CD14-positive monocyte (primary cell): ENCODE results near the gene DOCK6. TPM values are rescaled to one million over a fixed set of nuclear protein-coding genes. Genes with fewer than 3 reads are reported as not detected.

Source experiments
- DNase-seq, 3 donors: peaks; one replicate each; pipeline ENCODE4 v3.0.0-alpha.2; 2011 to 2022
- H2AFZ ChIP-seq: 2 replicates; pipeline ENCODE4 v1.6.0; 2012; ENCODE audit warnings: mild to moderate bottlenecking, low read depth, low read length, inconsistent platforms; ENCODE audit not compliant: insufficient read depth, poor library complexity, severe bottlenecking
- H3K27ac ChIP-seq, 2 donors: 1 replicate in 1 of 2; 2 replicates in 1 of 2; pipeline ENCODE4 v1.5.1; 2012 to 2013; ENCODE audit warnings: low read length in 2 of 2, control low read depth in 1 of 2, inconsistent platforms in 1 of 2, low read depth in 1 of 2, mild to moderate bottlenecking in 1 of 2
- H3K27me3 ChIP-seq, 2 donors: one replicate each; pipeline versions ENCODE4 v1.6.0 to v1.6.1; 2011 to 2013; ENCODE audit warnings: low read length in 2 of 2; ENCODE audit not compliant: control insufficient read depth in 2 of 2, insufficient read depth in 2 of 2
- H3K36me3 ChIP-seq, 2 donors: replicated peaks in 1 of 2; 1 replicate in 1 of 2; 2 replicates in 1 of 2; pipeline versions ENCODE4 v1.5.1 to v1.6.1; 2012 to 2013; ENCODE audit warnings: low read length in 2 of 2, control low read depth in 1 of 2, inconsistent platforms in 1 of 2, mild to moderate bottlenecking in 1 of 2; ENCODE audit not compliant: insufficient read depth in 2 of 2, control insufficient read depth in 1 of 2
- H3K4me1 ChIP-seq, 2 donors: 1 replicate in 1 of 2; 2 replicates in 1 of 2; pipeline versions ENCODE4 v1.5.1 to v1.6.1; 2012 to 2013; ENCODE audit warnings: low read length in 2 of 2, control low read depth in 1 of 2, inconsistent platforms in 1 of 2, mild to moderate bottlenecking in 1 of 2, moderate library complexity in 1 of 2; ENCODE audit not compliant: insufficient read depth in 2 of 2, control insufficient read depth in 1 of 2
- H3K4me2 ChIP-seq: replicated peaks from 2 replicates; pipeline ENCODE3; 2012; ENCODE audit warnings: low read length, moderate library complexity, mild to moderate bottlenecking; ENCODE audit not compliant: poor library complexity, severe bottlenecking; ENCODE audit errors: extremely low read depth
- H3K4me3 ChIP-seq, 3 experiments: fragments of 200-600 bp in 1 of 3; sonication (generic) in 1 of 3; replicated peaks in 1 of 3; 1 replicate in 2 of 3; 2 replicates in 1 of 3; pipeline ENCODE4 v1.5.1; 2011 to 2013; ENCODE audit warnings: low read length in 3 of 3, mild to moderate bottlenecking in 3 of 3, control low read depth in 2 of 3, low read depth in 2 of 3, inconsistent platforms in 1 of 3, moderate library complexity in 1 of 3
- H3K79me2 ChIP-seq: 2 replicates; pipeline ENCODE4 v1.6.0; 2012; ENCODE audit warnings: mild to moderate bottlenecking, control low read depth, inconsistent platforms, low read length, moderate library complexity; ENCODE audit not compliant: insufficient read depth
- H3K9ac ChIP-seq: 2 replicates; pipeline ENCODE4 v1.6.0; 2017; ENCODE audit warnings: low read length, mild to moderate bottlenecking; ENCODE audit not compliant: insufficient read depth, poor library complexity, severe bottlenecking
- H3K9me3 ChIP-seq, 2 donors: replicated peaks in 1 of 2; 1 replicate in 1 of 2; 2 replicates in 1 of 2; pipeline versions ENCODE4 v1.5.1 to v1.6.1; 2012 to 2013; ENCODE audit warnings: low read length in 2 of 2, control low read depth in 1 of 2; ENCODE audit not compliant: control insufficient read depth in 1 of 2, insufficient read depth in 1 of 2
- H4K20me1 ChIP-seq: 2 replicates; pipeline ENCODE4 v1.6.0; 2012; ENCODE audit warnings: mild to moderate bottlenecking, low read length, control low read depth, moderate library complexity; ENCODE audit not compliant: insufficient read depth
- H3K27ac Mint-ChIP-seq, 7 donors: one replicate each; pipeline ENCODE4 v1.8.0; 2020; ENCODE audit warnings: mild to moderate bottlenecking in 7 of 7, mixed read lengths in 7 of 7, moderate library complexity in 6 of 7, inconsistent platforms in 2 of 7
- H3K27me3 Mint-ChIP-seq, 3 donors: one replicate each; pipeline ENCODE4 v1.8.0; 2021 to 2022; ENCODE audit warnings: low read depth in 3 of 3, mild to moderate bottlenecking in 3 of 3, mixed read lengths in 3 of 3, moderate library complexity in 3 of 3, inconsistent platforms in 1 of 3
- H3K36me3 Mint-ChIP-seq, 2 donors: one replicate each; pipeline ENCODE4 v1.8.0; 2020; ENCODE audit warnings: mixed read lengths in 2 of 2, inconsistent platforms in 1 of 2, mild to moderate bottlenecking in 1 of 2
- H3K4me1 Mint-ChIP-seq: one replicate; pipeline ENCODE4 v1.8.0; 2020; ENCODE audit warnings: mild to moderate bottlenecking, mixed read lengths
- H3K4me3 Mint-ChIP-seq, 2 donors: one replicate each; pipeline ENCODE4 v1.8.0; 2020; ENCODE audit warnings: mild to moderate bottlenecking in 2 of 2, mixed read lengths in 2 of 2, moderate library complexity in 1 of 2
- H3K9me3 Mint-ChIP-seq, 7 donors: one replicate each; pipeline ENCODE4 v1.8.0; 2020 to 2022; ENCODE audit warnings: mixed read lengths in 7 of 7, mild to moderate bottlenecking in 6 of 7, moderate library complexity in 6 of 7, inconsistent platforms in 2 of 7
- WGBS: methylation state at CpG from one replicate; pipeline ENCODE4 v1.1.5; 2013; ENCODE audit warnings: missing lambda C conversion rate; ENCODE audit not compliant: insufficient coverage; 5-methylcytosine and 5-hydroxymethylcytosine counted together
- intact Hi-C, 2 donors: fragments of 100-400 bp; cut with micrococcal nuclease; formaldehyde crosslinking; loops; one replicate each; pipeline versions ENCODE4 v1.15.0 to v1.15.1; 2023
- polyA plus RNA-seq, 3 donors: library from polyadenylated mRNA; depleted of rRNA in 1 of 3; unstranded in 2 of 3; stranded (reverse) in 1 of 3; fragments of 300-500 nt in 2 of 3; fragments of >200 nt in 1 of 3; fragmentation: Illumina TruSeq in 2 of 3; gene quantifications; 1 replicate in 2 of 3; 2 replicates in 1 of 3; pipeline ENCODE4 v1.2.3, GENCODE V29; 2012 to 2021
- TF ChIP-seq, protein P1 (sequence below): fragments of 200-600 bp; IDR thresholded peaks from one replicate; pipeline ENCODE4 v1.8.0; 2022; ENCODE audit warnings: antibody characterized with exemption, mild to moderate bottlenecking

Gene DOCK6
- polyA plus RNA-seq, 3 donors = 0.03 to 0.93 (median 0.18) TPM

DNA sequence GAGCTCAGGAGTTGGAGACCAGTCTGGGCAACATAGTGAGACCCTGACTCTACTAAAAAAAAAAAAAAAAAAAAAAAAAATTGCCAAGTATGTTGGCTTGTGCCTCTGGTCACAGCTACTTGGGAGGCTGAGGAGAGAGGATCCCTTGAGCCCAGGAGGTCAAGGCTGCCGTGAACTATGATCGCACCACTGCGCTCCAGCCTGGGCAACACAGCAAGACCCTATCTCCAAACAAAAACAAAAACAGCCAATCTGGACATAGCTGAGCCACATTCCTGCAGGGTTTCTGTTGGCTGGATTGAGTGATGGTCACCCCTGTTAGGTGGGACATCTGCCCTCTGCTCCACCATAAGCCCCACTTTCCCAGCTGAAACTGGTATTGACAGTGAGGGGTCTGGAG, 36.5 kb downstream of the DOCK6 start:
- Mint-ChIP-seq H3K9me3 (peaks cover 8 to 17% (median 13%) of the 10 kb centered on the region in 7 donors), H3K4me3 (no peak overlapping the region), H3K27ac (no peak overlapping the region), H3K36me3 (no peaks in the 10 kb centered on the region), H3K4me1 (peaks cover 8% of the 10 kb centered on the region), H3K27me3 (peaks cover 2 to 5% (median 3%) of the 10 kb centered on the region in 3 donors)
- no peak overlapping the region for H3K27ac ChIP-seq
- H4K20me1 ChIP-seq = no peaks in the 10 kb centered on the region
- H2AFZ ChIP-seq = no peak overlapping the region
- DNase-seq = no peak
- no peak overlapping the region for H3K4me3 ChIP-seq
- no peaks in the 10 kb centered on the region for H3K27me3 ChIP-seq
- H3K4me2 ChIP-seq = no peak overlapping the region
- H3K79me2 ChIP-seq = no peaks in the 10 kb centered on the region
- WGBS = no CpG with 5 or more reads among the region's 3 CpGs
- H3K9ac ChIP-seq = no peak overlapping the region
- H3K36me3 ChIP-seq = no peaks in the 10 kb centered on the region
- H3K9me3 ChIP-seq = peaks cover 9 to 10% of the 10 kb centered on the region in 2 donors
- H3K4me1 ChIP-seq = peaks cover 4 to 6% of the 10 kb centered on the region in 2 donors
- intact Hi-C loops = no loop called here
- TF ChIP-seq, protein P1, sequence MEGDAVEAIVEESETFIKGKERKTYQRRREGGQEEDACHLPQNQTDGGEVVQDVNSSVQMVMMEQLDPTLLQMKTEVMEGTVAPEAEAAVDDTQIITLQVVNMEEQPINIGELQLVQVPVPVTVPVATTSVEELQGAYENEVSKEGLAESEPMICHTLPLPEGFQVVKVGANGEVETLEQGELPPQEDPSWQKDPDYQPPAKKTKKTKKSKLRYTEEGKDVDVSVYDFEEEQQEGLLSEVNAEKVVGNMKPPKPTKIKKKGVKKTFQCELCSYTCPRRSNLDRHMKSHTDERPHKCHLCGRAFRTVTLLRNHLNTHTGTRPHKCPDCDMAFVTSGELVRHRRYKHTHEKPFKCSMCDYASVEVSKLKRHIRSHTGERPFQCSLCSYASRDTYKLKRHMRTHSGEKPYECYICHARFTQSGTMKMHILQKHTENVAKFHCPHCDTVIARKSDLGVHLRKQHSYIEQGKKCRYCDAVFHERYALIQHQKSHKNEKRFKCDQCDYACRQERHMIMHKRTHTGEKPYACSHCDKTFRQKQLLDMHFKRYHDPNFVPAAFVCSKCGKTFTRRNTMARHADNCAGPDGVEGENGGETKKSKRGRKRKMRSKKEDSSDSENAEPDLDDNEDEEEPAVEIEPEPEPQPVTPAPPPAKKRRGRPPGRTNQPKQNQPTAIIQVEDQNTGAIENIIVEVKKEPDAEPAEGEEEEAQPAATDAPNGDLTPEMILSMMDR = no peak

DNA sequence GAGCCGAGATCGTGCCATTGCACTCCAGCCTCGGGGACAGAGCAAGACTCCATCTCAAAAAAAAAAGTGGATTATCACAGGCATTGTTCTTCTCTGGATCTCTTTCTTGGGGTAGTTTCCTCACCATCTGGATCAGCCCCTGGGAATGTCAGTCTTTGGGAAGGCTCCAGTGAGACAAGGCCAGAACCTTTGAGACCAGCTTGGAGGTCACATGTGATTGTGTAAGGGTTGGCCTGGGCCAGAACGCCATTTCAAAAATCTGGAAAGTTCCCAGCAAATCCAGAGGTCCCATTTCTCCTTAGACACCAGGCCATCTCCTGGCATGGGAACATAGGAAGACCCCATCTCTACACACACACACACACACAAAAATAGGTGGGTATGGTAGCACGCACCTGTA, 37.2 kb downstream of the DOCK6 start:
- no peak overlapping the region for H3K27ac Mint-ChIP-seq
- H3K4me1 Mint-ChIP-seq = peaks cover 8% of the 10 kb centered on the region
- no peak overlapping the region for H3K27ac ChIP-seq
- H3K9me3 ChIP-seq = peaks cover 9 to 10% of the 10 kb centered on the region in 2 donors
- no peaks in the 10 kb centered on the region for H4K20me1 ChIP-seq
- H3K27me3 ChIP-seq = no peaks in the 10 kb centered on the region
- H3K4me3 ChIP-seq = no peak overlapping the region
- H3K79me2 ChIP-seq = no peaks in the 10 kb centered on the region
- no peaks in the 10 kb centered on the region for H3K36me3 Mint-ChIP-seq
- WGBS = 100% methylated on average over 3 of the region's 5 CpGs
- no peak overlapping the region for H3K4me2 ChIP-seq
- TF ChIP-seq, protein P1 = no peak
- H3K4me3 Mint-ChIP-seq = no peak overlapping the region
- no peak overlapping the region for H3K9ac ChIP-seq
- intact Hi-C loops = no loop called here
- H2AFZ ChIP-seq = no peak overlapping the region
- DNase-seq = no peak
- H3K9me3 Mint-ChIP-seq = peaks cover 13 to 19% (median 15%) of the 10 kb centered on the region in 7 donors
- peaks cover 2 to 3% (median 3%) of the 10 kb centered on the region in 3 donors for H3K27me3 Mint-ChIP-seq
- H3K36me3 ChIP-seq = no peaks in the 10 kb centered on the region
- H3K4me1 ChIP-seq = peaks cover 4 to 6% of the 10 kb centered on the region in 2 donors
